Duodenal mucosa (tissue), 2 donors: ENCODE results near the gene PLXNA4.

Experiments
- H3K27ac ChIP-seq: one replicate; pipeline ENCODE4 v1.7.0; 2013; ENCODE audit warnings: low read depth, low read length
- H3K27me3 ChIP-seq, 2 donors: one replicate each; pipeline ENCODE4 v1.7.0; 2013; ENCODE audit warnings: low read length in 2 of 2, control low read depth in 1 of 2; ENCODE audit not compliant: insufficient read depth in 2 of 2, control insufficient read depth in 1 of 2
- H3K36me3 ChIP-seq, 2 donors: one replicate each; pipeline ENCODE4 v1.7.0; 2013; ENCODE audit warnings: low read length in 2 of 2, control low read depth in 1 of 2; ENCODE audit not compliant: insufficient read depth in 2 of 2, control insufficient read depth in 1 of 2
- H3K4me1 ChIP-seq, 2 donors: one replicate each; pipeline ENCODE4 v1.7.0; 2013; ENCODE audit warnings: low read length in 2 of 2, control low read depth in 1 of 2; ENCODE audit not compliant: insufficient read depth in 2 of 2, control insufficient read depth in 1 of 2
- H3K4me3 ChIP-seq, 2 donors: one replicate each; pipeline ENCODE4 v1.7.0; 2013; ENCODE audit warnings: low read length in 2 of 2, low read depth in 1 of 2
- H3K9ac ChIP-seq, 2 donors: one replicate each; pipeline ENCODE4 v1.7.0; 2013; ENCODE audit warnings: low read length in 2 of 2, low read depth in 1 of 2
- H3K9me3 ChIP-seq, 2 donors: one replicate each; pipeline ENCODE4 v1.7.0; 2013; ENCODE audit warnings: low read length in 2 of 2, control low read depth in 1 of 2; ENCODE audit not compliant: control insufficient read depth in 1 of 2

PLXNA4 gene

GRCh38 chr7:132311733-132312132 is 264.5 kb downstream of the PLXNA4 start:
- Histone ChIP-seq H3K4me3 (no peak overlapping the region), H3K9me3 (no peaks in the 10 kb centered on the region), H3K36me3 (no peaks in the 10 kb centered on the region), H3K27me3 (peaks cover 0 to 3% of the 10 kb centered on the region in 2 donors), H3K4me1 (no peaks in the 10 kb centered on the region), H3K9ac (no peak overlapping the region), H3K27ac (no peak overlapping the region)

GRCh38 chr7:132309102-132309805 is 267.0 kb downstream of the PLXNA4 start:
- no peaks in the 10 kb centered on the region for H3K36me3 ChIP-seq

GRCh38 chr7:132307465-132307864 is 268.8 kb downstream of the PLXNA4 start:
- no peak overlapping the region for H3K4me3 ChIP-seq
- H3K27ac ChIP-seq: no peak overlapping the region
- H3K4me1 ChIP-seq: no peaks in the 10 kb centered on the region
- H3K9ac ChIP-seq: no peak overlapping the region
- H3K9me3 ChIP-seq: no peaks in the 10 kb centered on the region
- H3K27me3 ChIP-seq: peaks cover 0 to 3% of the 10 kb centered on the region in 2 donors
- no peaks in the 10 kb centered on the region for H3K36me3 ChIP-seq

More at GRCh38 chr7:132309102-132309805, 267.0 kb downstream of the PLXNA4 start:
- Histone ChIP-seq H3K27ac (no peak overlapping the region), H3K27me3 (peaks cover 0 to 3% of the 10 kb centered on the region in 2 donors), H3K4me3 (no peak overlapping the region), H3K9ac (no peak overlapping the region), H3K9me3 (no peaks in the 10 kb centered on the region), H3K4me1 (no peaks in the 10 kb centered on the region)

- Histone ChIP-seq H3K27me3 (no peaks in the 10 kb centered on the region), H3K9me3 (no peaks in the 10 kb centered on the region), H3K36me3 (no peaks in the 10 kb centered on the region), H3K27ac (no peak overlapping the region), H3K4me3 (no peak overlapping the region), H3K4me1 (no peaks in the 10 kb centered on the region), H3K9ac (no peak overlapping the region)
Measured at GRCh38 chr7:132300599-132301277, 275.5 kb downstream of the PLXNA4 start.

- Histone ChIP-seq H3K4me1 (no peaks in the 10 kb centered on the region), H3K27me3 (no peaks in the 10 kb centered on the region), H3K36me3 (no peaks in the 10 kb centered on the region), H3K9ac (no peak overlapping the region), H3K27ac (no peak overlapping the region), H3K4me3 (no peak overlapping the region), H3K9me3 (no peaks in the 10 kb centered on the region)
Measured at GRCh38 chr7:132298790-132299189, 277.5 kb downstream of the PLXNA4 start.

GRCh38 chr7:132296820-132297219 is 279.4 kb downstream of the PLXNA4 start:
- H3K4me3 ChIP-seq: no peak overlapping the region
- no peak overlapping the region for H3K27ac ChIP-seq
- H3K36me3 ChIP-seq: no peaks in the 10 kb centered on the region
- no peaks in the 10 kb centered on the region for H3K9me3 ChIP-seq
- H3K9ac ChIP-seq: no peak overlapping the region
- H3K27me3 ChIP-seq: no peaks in the 10 kb centered on the region
- no peaks in the 10 kb centered on the region for H3K4me1 ChIP-seq

- Histone ChIP-seq H3K4me3 (no peak overlapping the region), H3K27me3 (no peaks in the 10 kb centered on the region), H3K4me1 (no peaks in the 10 kb centered on the region), H3K27ac (no peak overlapping the region), H3K36me3 (no peaks in the 10 kb centered on the region), H3K9me3 (no peaks in the 10 kb centered on the region), H3K9ac (no peak overlapping the region)
Measured at GRCh38 chr7:132295175-132295574, 281.1 kb downstream of the PLXNA4 start.

GRCh38 chr7:132292803-132293202 is 283.5 kb downstream of the PLXNA4 start:
- Histone ChIP-seq H3K27me3 (no peaks in the 10 kb centered on the region), H3K27ac (no peak overlapping the region), H3K9me3 (no peaks in the 10 kb centered on the region), H3K9ac (no peak overlapping the region), H3K4me3 (no peak overlapping the region), H3K4me1 (no peaks in the 10 kb centered on the region), H3K36me3 (no peaks in the 10 kb centered on the region)

- Histone ChIP-seq H3K9me3 (no peaks in the 10 kb centered on the region), H3K4me3 (no peak overlapping the region), H3K9ac (no peak overlapping the region), H3K36me3 (no peaks in the 10 kb centered on the region), H3K27ac (no peak overlapping the region), H3K27me3 (no peaks in the 10 kb centered on the region), H3K4me1 (no peaks in the 10 kb centered on the region)
Measured at GRCh38 chr7:132291481-132291880, 284.8 kb downstream of the PLXNA4 start.

- no peak overlapping the region for H3K4me3 ChIP-seq
- H3K27me3 ChIP-seq: no peaks in the 10 kb centered on the region
- no peaks in the 10 kb centered on the region for H3K4me1 ChIP-seq
- H3K9me3 ChIP-seq: no peaks in the 10 kb centered on the region
- no peaks in the 10 kb centered on the region for H3K36me3 ChIP-seq
- H3K27ac ChIP-seq: no peak overlapping the region
- no peak overlapping the region for H3K9ac ChIP-seq
Measured at GRCh38 chr7:132290021-132290420, 286.2 kb downstream of the PLXNA4 start.
